GM18517 (cell line): Measurements from ENCODE around the gene SYS1.

ENCODE experiments used
- ATAC-seq: cut with Tn5 transposase; IDR thresholded peaks from one replicate; pipeline ENCODE4 v1.9.1; 2021; ENCODE audit warnings: mild to moderate bottlenecking, moderate library complexity; ENCODE audit not compliant: unreplicated experiment

The SYS1 gene

GRCh38 chr20:45354423-45355208 lies 8.3 kb upstream of the SYS1 start:
- ATAC-seq, result no peak

- ATAC-seq, result no peak
Observed at GRCh38 chr20:45355209-45356084, 7.5 kb upstream of the SYS1 start.

DNA sequence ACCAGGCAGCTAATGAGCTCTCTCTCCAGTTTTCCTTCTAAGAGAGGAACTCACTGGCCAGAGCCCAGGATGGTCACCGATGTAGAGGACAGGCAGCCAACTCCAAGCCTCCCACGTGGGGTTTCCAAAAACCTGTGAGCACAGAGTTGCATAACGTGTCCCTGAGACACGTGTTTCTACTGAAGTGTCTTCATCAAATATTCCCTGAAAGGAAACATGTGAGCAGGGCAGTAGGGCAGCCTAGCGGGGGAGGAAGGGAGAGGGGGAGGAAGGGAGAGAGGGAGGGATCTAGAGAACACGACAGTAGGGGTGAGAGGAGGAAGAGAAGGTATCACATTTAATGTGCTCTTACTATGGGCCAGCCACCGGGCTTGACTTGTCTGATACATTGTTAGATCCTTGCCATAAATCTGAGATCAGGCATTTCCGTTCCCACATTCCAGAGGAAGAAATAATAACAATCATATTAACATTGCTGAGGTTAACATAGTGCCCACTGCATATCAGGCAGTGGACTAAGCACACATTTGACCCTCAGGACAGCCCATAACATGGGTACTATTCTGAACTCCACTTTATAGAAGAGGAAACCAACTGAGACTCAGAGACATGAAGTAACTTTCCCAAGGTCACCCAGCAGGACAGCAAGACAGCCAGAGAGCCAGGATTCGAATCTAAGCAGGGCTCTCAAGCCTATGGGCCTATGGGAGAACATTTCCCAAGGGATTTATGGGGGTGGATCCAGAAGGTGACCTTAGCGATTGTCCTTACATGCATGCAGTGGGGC lies 4.5 kb upstream of the SYS1 start:
- no peak for ATAC-seq

- no peak for ATAC-seq
Observed at GRCh38 chr20:45359069-45359405, 3.9 kb upstream of the SYS1 start.

- ATAC-seq, result no peak
Observed at GRCh38 chr20:45359406-45360148, 3.4 kb upstream of the SYS1 start.

DNA sequence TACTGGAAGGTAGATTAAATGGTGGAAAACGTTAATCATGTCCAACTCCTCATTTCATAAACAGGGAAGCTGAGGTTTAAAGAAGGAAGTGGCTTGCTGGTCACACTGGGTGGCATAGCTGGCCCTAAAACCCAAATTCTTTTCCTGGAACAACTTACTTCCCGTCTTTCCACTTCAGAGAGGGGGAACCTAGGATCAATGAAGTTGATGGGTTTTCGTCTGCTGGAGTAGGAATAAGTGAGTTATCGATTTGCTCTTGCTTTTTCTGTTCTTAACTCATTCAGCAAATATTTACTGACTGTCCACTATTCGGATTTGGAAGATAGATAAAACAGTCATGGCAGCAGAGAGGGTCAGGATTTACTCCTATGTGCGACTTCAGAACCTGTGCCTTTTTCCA lies 1.2 kb upstream of the SYS1 start:
- ATAC-seq, result no peak

- ATAC-seq, result no peak
Observed at GRCh38 chr20:45363611-45364492, 896 bp downstream of the SYS1 start.

DNA sequence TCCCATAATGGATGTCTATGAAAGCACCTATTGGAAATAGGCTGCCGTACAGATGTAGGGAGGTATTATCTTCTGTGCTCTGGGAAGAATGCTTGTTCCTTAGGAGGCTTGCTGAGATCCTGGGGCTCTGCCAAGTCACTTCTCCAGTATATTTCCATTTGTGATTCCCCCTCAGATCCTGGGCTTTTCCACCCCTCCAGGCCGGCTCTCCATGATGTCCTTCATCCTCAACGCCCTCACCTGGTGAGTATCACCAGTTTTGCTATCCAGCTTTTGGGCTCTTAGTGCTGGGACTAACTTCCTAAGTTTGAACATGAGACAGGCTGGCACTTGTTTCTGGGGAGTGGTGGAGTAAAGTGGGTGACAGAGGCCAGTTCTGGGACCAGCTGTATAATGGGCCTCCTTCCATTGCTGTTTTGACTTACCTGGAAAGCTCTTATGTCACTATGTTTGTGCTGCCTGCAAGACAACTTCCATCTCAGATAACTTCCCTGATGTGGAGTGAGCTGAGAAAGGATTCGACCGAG lies 2.6 kb downstream of the SYS1 start:
- no peak for ATAC-seq

DNA sequence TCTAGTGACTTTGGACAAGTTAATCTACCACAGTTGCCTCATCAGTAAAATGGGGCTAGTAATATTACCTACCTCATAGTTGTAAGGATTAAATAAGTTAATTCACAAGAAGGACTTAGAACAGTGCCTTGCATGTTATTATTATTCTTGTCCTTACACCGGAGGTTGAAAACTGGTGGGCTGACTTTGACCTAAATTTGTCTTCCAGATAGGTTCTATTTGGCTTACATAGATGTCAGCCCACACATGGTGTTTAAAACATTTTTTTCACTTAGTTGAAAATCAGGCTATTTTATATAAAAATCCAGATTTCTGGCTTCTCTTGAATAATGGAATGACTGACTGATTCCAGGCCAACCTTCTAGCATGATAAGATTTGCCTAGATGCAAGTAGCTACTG lies 3.2 kb downstream of the SYS1 start:
- ATAC-seq, result no peak

GRCh38 chr20:45366631-45367030 lies 3.7 kb downstream of the SYS1 start:
- no peak for ATAC-seq

- ATAC-seq, result no peak
Observed at GRCh38 chr20:45367126-45367525, 4.2 kb downstream of the SYS1 start.

GRCh38 chr20:45368221-45368980 lies 5.4 kb downstream of the SYS1 start:
- ATAC-seq, result peak; percentile 83

- no peak for ATAC-seq
Observed at GRCh38 chr20:45370571-45371160, 7.7 kb downstream of the SYS1 start.

DNA sequence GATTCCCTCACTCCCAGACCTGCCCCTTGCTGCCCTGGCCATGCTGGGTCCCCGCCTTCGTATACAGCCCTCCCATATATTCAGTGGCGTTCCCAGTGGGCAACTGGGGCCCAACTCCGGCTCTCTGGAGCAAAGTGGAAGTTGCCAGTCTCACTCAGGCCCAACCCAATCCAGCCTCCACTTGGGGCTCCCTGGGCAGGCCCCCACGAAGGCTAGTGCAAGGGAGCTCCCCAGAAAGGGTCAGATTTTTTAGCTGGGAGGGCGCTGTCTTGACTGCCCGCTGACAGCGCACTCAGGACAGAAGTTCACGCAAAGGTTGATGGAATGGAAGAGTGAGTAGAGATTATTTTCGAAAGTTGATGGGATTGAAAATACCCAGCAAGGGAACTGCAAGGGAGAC lies 9.3 kb downstream of the SYS1 start:
- no peak for ATAC-seq

DNA sequence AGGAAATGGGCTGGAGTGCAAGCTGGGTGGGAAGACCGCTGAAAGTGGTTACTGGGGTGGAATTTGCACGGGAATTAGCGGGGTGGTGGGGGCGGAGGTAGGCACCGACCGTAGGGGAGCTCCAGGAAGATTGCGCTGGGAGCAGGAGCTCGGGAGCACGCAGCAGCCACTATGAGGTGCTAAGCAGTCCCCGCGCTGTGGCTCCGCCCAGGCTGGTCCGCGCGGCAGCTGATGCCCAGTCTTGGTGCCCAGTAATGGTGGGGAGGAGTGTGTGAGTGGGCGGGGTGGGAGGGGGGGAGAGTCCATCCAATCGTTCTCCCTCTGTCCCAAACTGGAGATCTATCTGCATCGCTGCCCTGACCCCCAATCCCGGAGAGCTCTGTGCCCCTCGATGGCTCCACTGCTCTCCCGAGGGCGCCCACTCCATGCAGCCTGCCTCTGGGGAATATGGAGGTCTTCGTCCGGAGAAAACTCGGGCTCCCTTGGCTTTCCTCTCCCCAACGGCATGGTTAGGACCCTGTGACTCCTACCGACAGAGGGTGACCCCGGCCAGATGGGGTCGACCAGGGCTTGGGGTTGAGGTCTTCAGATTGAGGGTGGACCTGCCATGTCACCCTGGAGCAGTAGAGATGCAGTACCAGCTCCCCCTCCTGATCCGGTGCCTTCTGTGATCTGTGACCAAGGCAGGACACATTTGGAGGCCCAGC lies 9.8 kb downstream of the SYS1 start:
- no peak for ATAC-seq

GRCh38 chr20:45373353-45374100 lies 10.6 kb downstream of the SYS1 start:
- no peak for ATAC-seq

DNA sequence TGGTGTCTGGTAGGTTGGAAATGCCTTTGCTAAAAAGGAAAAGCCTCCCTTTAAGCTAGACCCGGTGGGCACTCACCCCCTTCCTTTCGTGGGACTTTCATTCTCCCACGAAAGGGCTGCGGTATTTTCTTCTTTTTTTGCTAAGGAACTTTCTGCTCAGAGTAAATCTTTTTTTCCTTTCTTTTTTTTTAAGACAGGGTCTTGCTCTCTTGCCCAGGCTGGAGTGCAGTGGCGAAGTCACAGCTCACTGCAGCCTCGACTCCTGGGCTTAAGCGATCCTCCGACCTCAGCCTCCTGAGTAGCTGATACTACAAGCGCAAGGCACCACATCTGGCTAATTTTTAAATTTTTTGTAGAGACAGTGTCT lies 11.1 kb downstream of the SYS1 start:
- no peak for ATAC-seq
